PC-9 (cell line): ENCODE results near the gene PPM1J.

Experiments
- EZH2 ChIP-seq: fragments of 200-600 bp; sonication (generic); IDR thresholded peaks from 2 replicates; pipeline ENCODE4 v1.8.0; 2017; ENCODE audit warnings: antibody characterized with exemption, low read depth
- TF ChIP-seq, protein P1 (sequence below): fragments of 200-600 bp; sonication (generic); conservative IDR thresholded peaks from 2 replicates; pipeline ENCODE4 v1.6.1; 2017; ENCODE audit warnings: mixed run types, antibody characterized with exemption, mild to moderate bottlenecking, moderate library complexity

DNA sequence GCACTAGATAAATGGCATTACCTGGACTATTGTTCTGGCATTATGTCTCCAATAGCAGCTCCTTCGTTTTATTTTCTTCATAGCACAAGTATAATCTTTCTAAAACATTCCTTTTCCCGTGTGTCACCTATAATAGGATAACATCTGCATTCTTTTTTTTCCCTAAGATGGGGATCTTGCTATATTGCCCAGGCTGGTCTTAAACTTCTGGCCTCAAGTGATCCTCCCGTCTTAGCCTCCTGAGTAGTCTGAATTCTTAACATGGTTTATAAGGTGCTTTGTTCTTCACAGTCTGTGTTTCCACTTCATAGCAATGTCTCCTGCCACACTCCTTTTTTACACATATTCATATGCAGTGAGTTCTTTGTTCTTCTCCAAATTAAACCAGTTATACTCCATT lies 49.3 kb downstream of the PPM1J start:
- TF ChIP-seq, protein P1, sequence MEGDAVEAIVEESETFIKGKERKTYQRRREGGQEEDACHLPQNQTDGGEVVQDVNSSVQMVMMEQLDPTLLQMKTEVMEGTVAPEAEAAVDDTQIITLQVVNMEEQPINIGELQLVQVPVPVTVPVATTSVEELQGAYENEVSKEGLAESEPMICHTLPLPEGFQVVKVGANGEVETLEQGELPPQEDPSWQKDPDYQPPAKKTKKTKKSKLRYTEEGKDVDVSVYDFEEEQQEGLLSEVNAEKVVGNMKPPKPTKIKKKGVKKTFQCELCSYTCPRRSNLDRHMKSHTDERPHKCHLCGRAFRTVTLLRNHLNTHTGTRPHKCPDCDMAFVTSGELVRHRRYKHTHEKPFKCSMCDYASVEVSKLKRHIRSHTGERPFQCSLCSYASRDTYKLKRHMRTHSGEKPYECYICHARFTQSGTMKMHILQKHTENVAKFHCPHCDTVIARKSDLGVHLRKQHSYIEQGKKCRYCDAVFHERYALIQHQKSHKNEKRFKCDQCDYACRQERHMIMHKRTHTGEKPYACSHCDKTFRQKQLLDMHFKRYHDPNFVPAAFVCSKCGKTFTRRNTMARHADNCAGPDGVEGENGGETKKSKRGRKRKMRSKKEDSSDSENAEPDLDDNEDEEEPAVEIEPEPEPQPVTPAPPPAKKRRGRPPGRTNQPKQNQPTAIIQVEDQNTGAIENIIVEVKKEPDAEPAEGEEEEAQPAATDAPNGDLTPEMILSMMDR: no peak
- TF ChIP-seq EZH2: no peak
